ENCODE results near the gene IFNA4. TPM values are rescaled to one million over a fixed set of nuclear protein-coding genes. Genes with fewer than 3 reads are reported as not detected.
A peak's percentile ranks its signal among the peaks of the same experiment; 100 is the strongest.
"Not testable (repeated sequence)": the region's sequence is repeated elsewhere in the genome, so short reads cannot be mapped to it uniquely, and the experiment has no call there.

The IFNA4 gene
- total RNA-seq = not detected

DNA sequence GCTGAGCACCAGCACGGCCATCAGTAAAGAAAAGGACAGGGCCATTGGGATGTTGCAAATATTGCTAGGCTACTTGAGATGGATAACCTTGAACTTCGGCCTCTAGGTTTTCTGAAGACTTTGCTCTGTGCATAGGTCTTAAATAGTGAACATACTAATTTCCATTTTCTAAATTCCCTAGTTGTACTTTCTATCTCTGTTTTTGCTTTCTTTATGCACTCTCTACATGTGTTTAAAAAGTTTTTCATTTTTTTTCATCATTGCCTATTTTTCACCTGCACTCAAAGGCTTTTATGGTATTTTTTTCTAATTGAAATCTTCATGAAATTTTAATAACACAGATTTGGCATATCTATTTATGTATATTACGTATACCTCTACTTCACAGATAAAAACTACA is at the start of gene IFNA4:
Gene IFNA4 (minus strand): TSS at position 101 of the 400 bp plus-strand sequence. CDS start 56 bp downstream, at position 45.
- H3K27ac Mint-ChIP-seq; CTCF ChIA-PET; DNase-seq; H3K36me3 Mint-ChIP-seq (ENCODE audit: low read depth); H3K4me3 Mint-ChIP-seq; H3K4me1 Mint-ChIP-seq; H3K9me3 Mint-ChIP-seq; POLR2A ChIA-PET: not testable (repeated sequence)
- peaks cover 24% of the 10 kb centered on the region for H3K27me3 Mint-ChIP-seq

DNA sequence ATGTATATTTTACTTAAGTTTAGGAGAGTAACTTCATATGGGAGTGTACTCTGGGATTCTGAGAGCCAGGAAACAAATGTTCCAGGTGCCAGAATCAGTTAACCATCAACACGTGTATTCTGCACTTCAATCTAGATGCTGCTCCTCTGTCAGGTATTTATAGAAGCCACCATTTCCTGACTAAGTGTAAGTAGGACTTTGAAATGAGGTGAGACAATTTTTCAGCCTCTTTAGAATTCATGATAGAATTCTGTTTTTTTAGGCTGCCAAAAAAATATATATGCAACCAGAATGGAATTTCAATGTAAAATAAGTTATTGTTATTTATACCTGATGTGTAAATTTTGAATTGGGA is 49.0 kb upstream of the IFNA4 start:
- H3K27me3 Mint-ChIP-seq = peaks cover 22% of the 10 kb centered on the region
- H3K4me3 Mint-ChIP-seq; H3K4me1 Mint-ChIP-seq; H3K27ac Mint-ChIP-seq; DNase-seq; H3K9me3 Mint-ChIP-seq; H3K36me3 Mint-ChIP-seq (ENCODE audit: low read depth): not testable (repeated sequence)
- POLR2A ChIA-PET = interaction anchor here (0.6 kb wide), 1 partner anchor 14 kb away, joined by 4 read pairs; no protein-coding TSS in a partner anchor
- CTCF ChIA-PET = interaction anchor here (0.7 kb wide), 2 partner anchors 15 to 198 kb away, joined by 3 read pairs; no protein-coding TSS in a partner anchor

DNA sequence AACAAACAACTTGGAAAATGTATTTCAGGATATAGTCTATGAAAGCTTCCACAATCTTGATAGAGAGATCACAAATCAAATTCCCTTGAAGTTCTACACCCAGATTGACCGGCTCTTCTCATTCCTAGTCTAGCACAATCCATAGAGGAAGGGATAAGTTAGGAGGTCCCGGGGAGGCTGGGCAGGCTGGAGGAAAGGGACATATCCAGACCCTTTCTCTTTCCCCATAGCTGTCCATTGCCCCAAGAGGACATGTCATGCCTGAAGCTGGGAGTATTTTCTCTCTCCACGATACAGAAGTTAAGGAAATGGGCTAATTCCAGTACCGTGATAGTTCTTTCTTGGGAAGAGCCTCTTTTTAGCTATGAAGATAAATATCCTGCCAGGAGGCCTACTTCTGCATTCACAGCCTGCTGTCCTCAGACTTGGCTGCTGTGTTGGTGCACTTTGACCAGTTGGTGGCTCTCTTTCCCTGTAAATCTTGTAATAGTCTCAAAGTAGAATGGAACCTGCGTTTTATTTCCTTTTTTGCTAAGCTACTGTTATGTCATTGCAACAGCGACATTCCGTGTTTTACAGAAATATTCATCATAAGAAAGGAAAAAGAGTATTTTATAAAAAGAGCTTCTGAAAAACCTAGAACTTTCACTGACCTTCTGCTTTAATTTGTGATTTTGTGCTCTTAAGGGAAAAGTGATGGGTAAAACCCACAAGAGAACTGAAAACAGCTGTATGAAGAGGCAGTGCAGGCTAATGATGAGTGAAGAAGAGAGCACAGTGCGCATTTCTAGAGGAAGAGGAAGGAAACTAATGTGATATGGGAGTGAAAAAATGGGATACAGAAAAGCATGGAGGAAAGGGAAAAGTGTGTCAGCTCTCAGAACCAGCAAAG is 48.3 kb upstream of the IFNA4 start:
- ChIA-PET CTCF (interaction anchor here (0.7 kb wide), 2 partner anchors 16 to 199 kb away, joined by 3 read pairs; no protein-coding TSS in a partner anchor), POLR2A (interaction anchor here (0.6 kb wide), 1 partner anchor 15 kb away, joined by 4 read pairs; no protein-coding TSS in a partner anchor)
- H3K9me3 Mint-ChIP-seq; H3K27ac Mint-ChIP-seq; H3K4me1 Mint-ChIP-seq; H3K36me3 Mint-ChIP-seq (ENCODE audit: low read depth); H3K4me3 Mint-ChIP-seq: not testable (repeated sequence)
- peak; percentile 47 for DNase-seq
- peaks cover 19% of the 10 kb centered on the region for H3K27me3 Mint-ChIP-seq

DNA sequence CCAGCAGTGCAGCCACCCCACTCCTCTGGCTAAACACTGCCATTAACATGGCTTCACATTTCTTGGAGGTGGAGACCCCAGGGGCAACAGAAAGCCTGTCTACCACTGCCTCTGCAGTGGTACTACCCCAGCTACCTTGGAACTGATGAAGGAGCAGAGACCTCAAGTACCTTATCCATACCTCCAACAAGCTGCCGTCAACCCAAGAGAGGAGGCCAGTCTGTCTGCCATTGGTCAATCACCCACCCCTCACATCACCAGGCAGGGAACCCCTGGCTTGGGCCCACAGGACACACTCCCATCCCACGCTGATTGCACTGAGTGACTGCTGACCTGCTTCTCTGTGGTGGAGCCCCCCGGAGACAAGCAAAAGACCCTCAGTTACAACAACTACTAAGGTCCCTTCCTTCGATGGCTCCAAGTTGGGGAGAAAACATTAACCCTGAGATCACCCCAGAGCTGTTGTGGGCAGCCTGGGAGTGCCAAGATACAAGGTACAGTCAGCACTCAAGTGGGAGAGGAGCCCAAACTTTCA is 46.8 kb upstream of the IFNA4 start:
- DNase-seq = no peak
- CTCF ChIA-PET = no interaction called here
- Mint-ChIP-seq H3K4me3 (no peak overlapping the region), H3K9me3 (no peaks in the 10 kb centered on the region), H3K4me1 (peaks cover 9% of the 10 kb centered on the region), H3K27ac (no peak overlapping the region), H3K27me3 (peaks cover 17% of the 10 kb centered on the region), H3K36me3 (ENCODE audit: low read depth) (no peaks in the 10 kb centered on the region)
- POLR2A ChIA-PET = no interaction called here

DNA sequence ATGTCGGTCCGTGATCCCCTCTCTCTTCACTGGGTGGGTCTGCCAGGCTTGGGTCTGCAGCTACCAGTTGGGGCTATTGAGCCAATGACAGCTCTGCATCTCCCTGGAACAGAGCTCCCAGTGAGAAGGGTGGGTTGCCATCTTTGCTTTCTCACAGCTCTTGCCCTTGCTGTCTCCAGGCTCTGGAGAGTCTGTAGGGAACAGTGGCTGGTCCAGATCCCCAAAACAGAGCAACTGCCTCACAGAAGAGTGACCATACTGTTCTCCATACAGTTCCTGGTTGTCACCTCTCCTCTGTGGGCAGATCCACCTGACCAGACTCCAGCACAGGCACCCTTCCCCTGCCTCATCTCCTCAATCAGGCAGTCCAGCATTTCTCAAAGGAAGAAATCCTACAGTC is 45.9 kb upstream of the IFNA4 start:
- Mint-ChIP-seq H3K27ac (no peak overlapping the region), H3K36me3 (ENCODE audit: low read depth) (no peaks in the 10 kb centered on the region), H3K9me3 (no peaks in the 10 kb centered on the region), H3K27me3 (peaks cover 13% of the 10 kb centered on the region), H3K4me1 (peaks cover 9% of the 10 kb centered on the region), H3K4me3 (no peak overlapping the region)
- POLR2A ChIA-PET = no interaction called here
- CTCF ChIA-PET = no interaction called here
- no peak for DNase-seq

DNA sequence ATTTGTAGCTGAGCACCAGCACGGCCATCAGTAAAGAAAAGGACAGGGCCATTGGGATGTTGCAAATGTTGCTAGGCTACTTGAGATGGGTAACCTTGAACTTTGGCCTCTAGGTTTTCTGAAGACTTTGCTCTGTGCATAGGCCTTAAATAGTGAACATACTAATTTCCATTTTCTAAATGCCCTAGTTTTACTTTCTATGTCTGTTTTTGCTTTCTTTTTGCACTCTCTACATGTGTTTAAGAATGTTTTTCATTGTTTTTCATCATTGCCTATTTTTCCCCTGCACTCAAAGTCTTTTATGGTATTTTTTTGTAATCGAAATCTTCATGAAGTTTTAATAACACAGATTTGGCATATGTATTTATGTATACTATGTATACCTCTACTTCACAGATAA is 40.7 kb upstream of the IFNA4 start, which contains the start of gene IFNA17:
Gene IFNA17 (minus strand): TSS at position 101 of the 400 bp plus-strand sequence. CDS start 49 bp downstream, at position 52.
- no peak for DNase-seq
- Mint-ChIP-seq H3K36me3 (ENCODE audit: low read depth) (no peaks in the 10 kb centered on the region), H3K27me3 (peaks cover 9% of the 10 kb centered on the region), H3K27ac (no peak within 1 kb of the TSS), H3K9me3 (no peaks in the 10 kb centered on the region), H3K4me3 (no peak within 1 kb of the TSS), H3K4me1 (no peaks in the 10 kb centered on the region)
- ChIA-PET POLR2A (no interaction called here), CTCF (no interaction called here)

DNA sequence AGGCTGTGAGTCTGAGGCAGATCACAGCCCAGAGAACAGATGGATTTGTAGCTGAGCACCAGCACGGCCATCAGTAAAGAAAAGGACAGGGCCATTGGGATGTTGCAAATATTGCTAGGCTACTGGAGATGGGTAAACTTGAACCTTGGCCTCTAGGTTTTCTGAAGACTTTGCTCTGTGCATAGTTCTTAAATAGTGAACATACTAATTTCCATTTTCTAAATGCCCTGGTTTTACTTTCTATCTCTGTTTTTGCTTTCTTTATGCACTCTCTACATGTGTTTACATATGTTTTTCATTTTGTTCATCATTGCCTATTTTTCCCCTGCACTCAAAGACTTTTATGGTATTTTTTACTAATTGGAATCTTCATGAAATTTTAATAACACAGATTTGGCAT is 29.8 kb upstream of the IFNA4 start, which contains the start of gene IFNA16:
Gene IFNA16 (minus strand): TSS at position 101 of the 400 bp plus-strand sequence. CDS start 6 bp downstream, at position 95.
- DNase-seq; H3K9me3 Mint-ChIP-seq; POLR2A ChIA-PET; H3K36me3 Mint-ChIP-seq (ENCODE audit: low read depth); H3K4me3 Mint-ChIP-seq; H3K4me1 Mint-ChIP-seq; CTCF ChIA-PET; H3K27ac Mint-ChIP-seq: not testable (repeated sequence)
- H3K27me3 Mint-ChIP-seq = peaks cover 40% of the 10 kb centered on the region

DNA sequence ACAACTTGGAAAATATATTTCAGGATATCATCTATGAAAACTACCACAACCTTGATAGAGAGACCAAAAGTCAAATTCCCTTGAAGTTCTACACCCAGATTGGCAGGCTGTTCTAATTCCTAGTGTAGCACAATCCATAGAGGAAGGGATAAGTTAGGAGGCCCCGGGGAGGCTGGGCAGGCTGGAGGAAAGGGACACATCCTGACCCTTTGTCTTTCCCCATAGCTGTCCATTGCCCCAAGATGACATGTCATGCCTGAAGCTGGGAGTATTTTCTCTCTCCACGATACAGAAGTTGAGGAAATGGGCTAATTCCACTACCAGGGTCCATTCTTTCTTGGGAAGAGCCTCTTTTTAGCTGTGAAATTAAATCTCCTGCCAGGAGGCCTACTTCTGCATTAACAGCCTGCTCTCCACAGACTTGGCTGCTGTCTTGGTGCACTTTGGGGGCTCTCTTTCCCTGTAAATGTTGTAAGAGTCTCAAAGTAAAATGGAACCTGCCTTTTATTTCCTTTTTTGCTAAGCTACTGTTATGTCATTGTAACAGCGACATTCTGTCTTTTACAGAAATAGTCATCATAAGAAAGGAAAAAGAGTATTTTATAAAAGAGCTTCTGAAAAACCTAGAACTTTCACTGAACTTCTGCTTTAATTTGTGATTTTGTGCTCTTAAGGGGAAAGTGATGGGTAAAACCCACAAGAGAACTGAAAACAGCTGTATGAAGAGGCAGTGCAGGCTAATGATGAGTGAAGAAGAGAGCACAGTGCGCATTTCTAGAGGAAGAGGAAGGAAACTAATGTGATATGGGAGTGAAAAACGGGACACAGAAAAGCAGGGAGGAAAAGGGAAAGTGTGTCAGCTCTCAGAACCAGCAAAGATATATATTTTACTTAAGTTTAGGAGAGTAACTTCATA is 26.3 kb upstream of the IFNA4 start:
- H3K4me1 Mint-ChIP-seq; H3K9me3 Mint-ChIP-seq; POLR2A ChIA-PET; H3K4me3 Mint-ChIP-seq; H3K27ac Mint-ChIP-seq; DNase-seq; H3K36me3 Mint-ChIP-seq (ENCODE audit: low read depth): not testable (repeated sequence)
- H3K27me3 Mint-ChIP-seq = peaks cover 12% of the 10 kb centered on the region
- CTCF ChIA-PET = interaction anchor here (1.1 kb wide), 1 partner anchor 182 kb away, joined by 3 read pairs; no protein-coding TSS in a partner anchor

DNA sequence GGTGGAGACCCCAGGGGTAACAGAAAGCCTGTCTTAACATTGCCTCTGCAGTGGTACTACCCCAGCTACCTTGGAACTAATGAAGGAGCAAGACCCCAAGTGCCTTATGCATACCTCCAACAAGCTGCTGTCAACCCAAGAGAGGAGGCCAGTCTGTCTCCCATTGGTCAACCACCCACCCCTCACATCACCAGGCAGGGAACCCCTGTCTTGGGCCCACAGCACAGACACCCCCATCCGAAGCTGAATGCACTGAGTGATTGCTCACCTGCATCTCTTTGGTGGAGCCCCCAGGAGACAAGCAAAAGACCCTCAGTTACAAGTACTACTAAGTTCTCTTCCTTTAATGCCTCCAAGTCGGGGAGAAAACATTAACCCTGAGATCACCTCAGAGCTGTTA is 24.8 kb upstream of the IFNA4 start:
- H3K4me1 Mint-ChIP-seq; H3K36me3 Mint-ChIP-seq (ENCODE audit: low read depth); H3K4me3 Mint-ChIP-seq; CTCF ChIA-PET; H3K27ac Mint-ChIP-seq; H3K9me3 Mint-ChIP-seq; H3K27me3 Mint-ChIP-seq; DNase-seq; POLR2A ChIA-PET: not testable (repeated sequence)

DNA sequence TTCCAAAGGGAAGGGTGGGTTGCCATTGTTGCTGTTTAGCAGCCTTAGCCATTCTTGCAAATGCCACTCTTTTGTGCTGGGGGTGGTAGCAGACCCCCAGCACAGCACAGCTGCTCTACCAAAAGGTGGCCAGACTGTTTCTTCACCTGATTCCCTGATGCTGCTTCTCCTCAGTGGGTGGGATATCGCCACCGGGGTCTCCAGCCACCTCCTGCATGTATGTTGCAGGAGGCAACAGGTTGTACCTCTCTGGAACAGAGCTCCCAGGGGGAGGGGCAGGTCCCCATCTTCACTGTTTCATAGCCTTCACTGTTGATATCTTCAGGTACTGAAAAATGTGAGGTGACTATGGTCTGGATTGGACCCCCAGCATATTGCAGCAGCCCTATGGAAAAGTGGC is 23.4 kb upstream of the IFNA4 start:
- POLR2A ChIA-PET; H3K36me3 Mint-ChIP-seq (ENCODE audit: low read depth); H3K27me3 Mint-ChIP-seq; DNase-seq; H3K27ac Mint-ChIP-seq; H3K9me3 Mint-ChIP-seq; H3K4me3 Mint-ChIP-seq; H3K4me1 Mint-ChIP-seq; CTCF ChIA-PET: not testable (repeated sequence)

DNA sequence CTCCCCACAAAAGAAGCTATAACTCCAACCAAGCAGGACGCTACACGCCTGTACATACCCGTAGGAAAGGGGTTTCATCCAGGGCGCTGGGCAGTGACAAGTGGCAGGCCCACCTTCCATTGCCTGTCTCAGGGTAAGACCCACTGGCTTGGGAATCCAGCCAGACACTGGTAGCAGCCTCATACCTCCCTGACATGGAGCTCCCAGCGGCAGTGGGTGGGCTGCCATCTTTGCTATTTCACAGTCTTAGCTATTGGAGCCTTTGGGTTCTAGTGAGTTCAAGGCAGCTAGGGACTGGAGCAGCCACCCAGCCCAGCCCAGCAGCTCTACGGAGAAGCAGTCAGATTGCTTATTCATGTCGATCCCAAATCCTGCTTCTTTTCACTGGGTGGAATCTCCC is 22.9 kb upstream of the IFNA4 start:
- Mint-ChIP-seq H3K36me3 (ENCODE audit: low read depth) (no peaks in the 10 kb centered on the region), H3K27me3 (peaks cover 10% of the 10 kb centered on the region), H3K4me3 (no peak overlapping the region), H3K4me1 (peaks cover 4% of the 10 kb centered on the region), H3K9me3 (no peaks in the 10 kb centered on the region), H3K27ac (no peak overlapping the region)
- ChIA-PET CTCF (no interaction called here), POLR2A (no interaction called here)
- no peak for DNase-seq

DNA sequence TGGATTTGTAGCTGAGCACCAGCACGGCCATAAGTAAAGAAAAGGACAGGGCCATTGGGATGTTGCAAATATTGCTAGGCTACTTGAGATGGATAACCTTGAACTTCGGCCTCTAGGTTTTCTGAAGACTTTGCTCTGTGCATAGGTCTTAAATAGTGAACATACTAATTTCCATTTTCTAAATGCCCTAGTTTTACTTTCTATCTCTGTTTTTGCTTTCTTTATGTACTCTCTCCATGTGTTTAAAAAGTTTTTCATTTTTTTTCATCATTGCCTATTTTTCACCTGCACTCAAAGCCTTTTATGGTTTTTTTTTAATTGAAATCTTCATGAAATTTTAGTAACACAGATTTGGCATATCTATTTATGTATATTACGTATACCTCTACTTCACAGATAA is 19.7 kb upstream of the IFNA4 start, which contains the start of gene IFNA10:
Gene IFNA10 (minus strand): TSS at position 101 of the 400 bp plus-strand sequence. CDS start 46 bp downstream, at position 55.
- H3K27ac Mint-ChIP-seq; CTCF ChIA-PET; DNase-seq; H3K4me1 Mint-ChIP-seq; POLR2A ChIA-PET; H3K36me3 Mint-ChIP-seq (ENCODE audit: low read depth); H3K9me3 Mint-ChIP-seq; H3K4me3 Mint-ChIP-seq: not testable (repeated sequence)
- peaks cover 21% of the 10 kb centered on the region for H3K27me3 Mint-ChIP-seq

DNA sequence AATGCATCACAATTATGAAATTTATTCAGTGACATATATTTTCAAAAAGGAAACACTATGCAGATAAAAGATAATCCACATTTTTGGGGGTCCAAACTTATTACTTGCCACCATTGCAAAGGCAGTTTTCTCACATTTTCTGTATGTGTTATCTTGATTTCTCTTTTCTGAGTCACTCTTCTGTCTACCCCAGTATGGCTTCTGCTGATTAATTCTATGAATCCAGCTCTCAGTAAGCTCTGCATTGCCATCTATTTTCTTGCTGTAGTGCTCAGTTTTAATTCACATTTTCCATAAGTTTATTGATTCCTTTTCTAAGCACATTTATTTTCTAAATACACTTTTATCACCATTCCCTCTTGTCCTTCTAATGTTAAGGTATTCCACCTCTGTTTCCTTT is 17.8 kb upstream of the IFNA4 start:
- Mint-ChIP-seq H3K27ac (no peak overlapping the region), H3K4me3 (no peak overlapping the region), H3K36me3 (ENCODE audit: low read depth) (no peaks in the 10 kb centered on the region), H3K4me1 (no peaks in the 10 kb centered on the region), H3K9me3 (no peaks in the 10 kb centered on the region), H3K27me3 (peaks cover 33% of the 10 kb centered on the region)
- ChIA-PET POLR2A (no interaction called here), CTCF (no interaction called here)
- DNase-seq = no peak
